WTC11 (cell line): ENCODE data around the gene JCHAIN. TPM values are rescaled to one million over a fixed set of nuclear protein-coding genes. Genes with fewer than 3 reads are reported as not detected.

Experiments used
- ATAC-seq: fragments of 200-7000 bp; cut with Tn5 transposase; 2 replicates; pipeline ENCODE4 v1.10.0; 2021; ENCODE audit warnings: mild to moderate bottlenecking, moderate library complexity
- CTCF ChIA-PET: fragments of 300-600 bp; sonication (Branson Sonifier 250); formaldehyde crosslinking; loops from one replicate; lab custom pipeline; 2021; ENCODE audit warnings: antibody characterized with exemption; lab: Charles Lee
- POLR2A ChIA-PET: fragments of 350-600 bp; sonication (Branson Sonifier 250); formaldehyde crosslinking; loops from one replicate; lab custom pipeline; 2021; ENCODE audit warnings: antibody characterized with exemption; lab: Charles Lee
- DNase-seq: peaks from one replicate; pipeline ENCODE4 v3.0.0; 2021; ENCODE audit warnings: low spot score
- H3K27ac Mint-ChIP-seq: 2 replicates; pipeline ENCODE4 v1.8.0; 2021; ENCODE audit warnings: mixed read lengths
- H3K27me3 Mint-ChIP-seq: 2 replicates; pipeline ENCODE4 v1.8.0; 2021; ENCODE audit warnings: low read depth, mild to moderate bottlenecking, moderate library complexity, mixed read lengths
- H3K36me3 Mint-ChIP-seq: 2 replicates; pipeline ENCODE4 v1.8.0; 2021; ENCODE audit warnings: mixed read lengths
- H3K4me1 Mint-ChIP-seq: 2 replicates; pipeline ENCODE4 v1.8.0; 2022; ENCODE audit warnings: mixed read lengths
- H3K4me3 Mint-ChIP-seq: 2 replicates; pipeline ENCODE4 v1.8.0; 2021; ENCODE audit warnings: mild to moderate bottlenecking, moderate library complexity, mixed read lengths
- H3K9me3 Mint-ChIP-seq: 2 replicates; pipeline ENCODE4 v1.8.0; 2021; ENCODE audit warnings: mixed read lengths
- ATF1 ChIP-seq: sonication (generic); formaldehyde crosslinking; IDR thresholded peaks from 2 replicates; pipeline ENCODE4 v1.8.1; 2023; ENCODE audit warnings: mild to moderate bottlenecking, moderate library complexity, missing genetic modification reagents
- GABPB1 ChIP-seq: sonication (generic); formaldehyde crosslinking; IDR thresholded peaks from 2 replicates; pipeline ENCODE4 v1.8.1; 2023; ENCODE audit warnings: mild to moderate bottlenecking, missing genetic modification reagents
- GRHL2 ChIP-seq: fragments of 250-450 bp; sonication (Bioruptor Pico); IDR thresholded peaks from 2 replicates; pipeline ENCODE4 v1.8.0; 2022; ENCODE audit warnings: mild to moderate bottlenecking, moderate library complexity; ENCODE audit not compliant: insufficient replicate concordance, severe bottlenecking
- GTF2I ChIP-seq: fragments of 250-450 bp; sonication (Bioruptor Pico); conservative IDR thresholded peaks from 2 replicates; pipeline ENCODE4 v1.4.0; 2021; ENCODE audit warnings: mild to moderate bottlenecking
- IRF2 ChIP-seq: sonication (generic); formaldehyde crosslinking; IDR thresholded peaks from 2 replicates; pipeline ENCODE4 v1.8.0; 2022; ENCODE audit warnings: low read depth, missing genetic modification reagents, borderline replicate concordance
- NFYB ChIP-seq: sonication (generic); formaldehyde crosslinking; conservative IDR thresholded peaks from 2 replicates; pipeline ENCODE4 v1.8.0; 2022; ENCODE audit warnings: low read depth, missing genetic modification reagents
- RELA ChIP-seq: sonication (generic); formaldehyde crosslinking; IDR thresholded peaks from 2 replicates; pipeline ENCODE4 v1.8.1; 2022; ENCODE audit warnings: missing genetic modification reagents, mild to moderate bottlenecking, borderline replicate concordance
- SOX15 ChIP-seq: fragments of 250-450 bp; sonication (Bioruptor Pico); IDR thresholded peaks from 2 replicates; pipeline ENCODE4 v1.9.0; 2021; ENCODE audit warnings: mild to moderate bottlenecking
- total RNA-seq: library from RNA; stranded (reverse); gene quantifications from 3 replicates; pipeline ENCODE4 v1.2.3, GENCODE V29; 2021
- TF ChIP-seq, protein P1 (sequence below): sonication (generic); formaldehyde crosslinking; IDR thresholded peaks from 2 replicates; pipeline ENCODE4 v1.8.1; 2022; ENCODE audit warnings: low read depth, missing genetic modification reagents, borderline replicate concordance
- TF ChIP-seq, protein P2 (sequence below): fragments of 250-450 bp; sonication (Bioruptor Pico); IDR thresholded peaks from 2 replicates; pipeline ENCODE4 v1.9.0; 2021; ENCODE audit warnings: mild to moderate bottlenecking
- TF ChIP-seq, protein P3 (sequence below): sonication (generic); formaldehyde crosslinking; IDR thresholded peaks from 2 replicates; pipeline ENCODE4 v1.8.0; 2022; ENCODE audit warnings: mild to moderate bottlenecking, missing genetic modification reagents
- TF ChIP-seq, protein P4 (sequence below): sonication (generic); formaldehyde crosslinking; IDR thresholded peaks from 2 replicates; pipeline ENCODE4 v1.8.0; 2023; ENCODE audit warnings: mild to moderate bottlenecking, missing genetic modification reagents
- TF ChIP-seq, protein P5 (sequence below): fragments of 200-600 bp; IDR thresholded peaks from 2 replicates; pipeline ENCODE4 v1.8.0; 2022; ENCODE audit warnings: antibody characterized with exemption
- TF ChIP-seq, protein P6 (sequence below): sonication (generic); formaldehyde crosslinking; IDR thresholded peaks from 2 replicates; pipeline ENCODE4 v1.8.1; 2022; ENCODE audit warnings: mild to moderate bottlenecking, missing genetic modification reagents, moderate library complexity, borderline replicate concordance
- TF ChIP-seq, protein P7 (sequence below): sonication (generic); formaldehyde crosslinking; IDR thresholded peaks from 2 replicates; pipeline ENCODE4 v1.8.0; 2023; ENCODE audit warnings: missing genetic modification reagents, mild to moderate bottlenecking, borderline replicate concordance
- TF ChIP-seq, protein P8 (sequence below): sonication (generic); formaldehyde crosslinking; IDR thresholded peaks from 2 replicates; pipeline ENCODE4 v1.8.1; 2023; ENCODE audit warnings: mild to moderate bottlenecking, missing genetic modification reagents

The JCHAIN gene
- total RNA-seq, 1 experiment from 2014 or later, result 0.68 TPM

DNA sequence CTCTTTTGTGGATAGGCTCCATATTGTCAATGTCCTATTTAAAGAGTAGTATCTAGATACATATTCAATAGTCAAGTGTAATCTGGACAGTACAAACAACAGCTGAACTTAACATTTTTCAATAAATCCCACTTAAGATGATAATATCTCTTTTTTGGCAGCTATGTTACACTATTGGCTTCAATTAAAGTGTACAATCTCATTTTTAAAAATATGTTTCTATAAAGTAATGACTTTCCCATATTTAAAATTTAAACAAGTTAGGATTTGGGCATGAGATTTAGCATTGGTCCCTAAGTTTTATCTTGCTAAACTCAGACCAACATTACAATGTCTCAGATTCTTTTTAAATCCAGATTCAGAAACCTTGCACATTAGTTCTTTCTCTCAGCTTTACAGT lies 7.9 kb upstream of the JCHAIN start:
- ChIA-PET CTCF (interaction anchor here (1.3 kb wide), 1 partner anchor 336 kb away, joined by 3 read pairs; no protein-coding TSS in a partner anchor), POLR2A (no interaction called here)
- Mint-ChIP-seq H3K4me3 (no peak overlapping the region), H3K9me3 (no peaks in the 10 kb centered on the region), H3K27me3 (peaks cover 5% of the 10 kb centered on the region; the same call in 1 of the 2 replicates), H3K27ac (no peak overlapping the region), H3K36me3 (no peaks in the 10 kb centered on the region), H3K4me1 (no peaks in the 10 kb centered on the region)
- TF ChIP-seq, protein P1, sequence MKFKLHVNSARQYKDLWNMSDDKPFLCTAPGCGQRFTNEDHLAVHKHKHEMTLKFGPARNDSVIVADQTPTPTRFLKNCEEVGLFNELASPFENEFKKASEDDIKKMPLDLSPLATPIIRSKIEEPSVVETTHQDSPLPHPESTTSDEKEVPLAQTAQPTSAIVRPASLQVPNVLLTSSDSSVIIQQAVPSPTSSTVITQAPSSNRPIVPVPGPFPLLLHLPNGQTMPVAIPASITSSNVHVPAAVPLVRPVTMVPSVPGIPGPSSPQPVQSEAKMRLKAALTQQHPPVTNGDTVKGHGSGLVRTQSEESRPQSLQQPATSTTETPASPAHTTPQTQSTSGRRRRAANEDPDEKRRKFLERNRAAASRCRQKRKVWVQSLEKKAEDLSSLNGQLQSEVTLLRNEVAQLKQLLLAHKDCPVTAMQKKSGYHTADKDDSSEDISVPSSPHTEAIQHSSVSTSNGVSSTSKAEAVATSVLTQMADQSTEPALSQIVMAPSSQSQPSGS (CRISPR knock-in tag), result no peak
- TF ChIP-seq, protein P2, sequence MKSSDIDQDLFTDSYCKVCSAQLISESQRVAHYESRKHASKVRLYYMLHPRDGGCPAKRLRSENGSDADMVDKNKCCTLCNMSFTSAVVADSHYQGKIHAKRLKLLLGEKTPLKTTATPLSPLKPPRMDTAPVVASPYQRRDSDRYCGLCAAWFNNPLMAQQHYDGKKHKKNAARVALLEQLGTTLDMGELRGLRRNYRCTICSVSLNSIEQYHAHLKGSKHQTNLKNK, result no peak
- TF ChIP-seq RELA (CRISPR knock-in tag) (no peak), GTF2I (no peak), IRF2 (CRISPR knock-in tag) (no peak), GABPB1 (CRISPR knock-in tag) (no peak), SOX15 (CRISPR knock-in tag) (no peak), NFYB (CRISPR knock-in tag) (no peak), GRHL2 (no peak), ATF1 (CRISPR knock-in tag) (no peak)
- TF ChIP-seq, protein P3, sequence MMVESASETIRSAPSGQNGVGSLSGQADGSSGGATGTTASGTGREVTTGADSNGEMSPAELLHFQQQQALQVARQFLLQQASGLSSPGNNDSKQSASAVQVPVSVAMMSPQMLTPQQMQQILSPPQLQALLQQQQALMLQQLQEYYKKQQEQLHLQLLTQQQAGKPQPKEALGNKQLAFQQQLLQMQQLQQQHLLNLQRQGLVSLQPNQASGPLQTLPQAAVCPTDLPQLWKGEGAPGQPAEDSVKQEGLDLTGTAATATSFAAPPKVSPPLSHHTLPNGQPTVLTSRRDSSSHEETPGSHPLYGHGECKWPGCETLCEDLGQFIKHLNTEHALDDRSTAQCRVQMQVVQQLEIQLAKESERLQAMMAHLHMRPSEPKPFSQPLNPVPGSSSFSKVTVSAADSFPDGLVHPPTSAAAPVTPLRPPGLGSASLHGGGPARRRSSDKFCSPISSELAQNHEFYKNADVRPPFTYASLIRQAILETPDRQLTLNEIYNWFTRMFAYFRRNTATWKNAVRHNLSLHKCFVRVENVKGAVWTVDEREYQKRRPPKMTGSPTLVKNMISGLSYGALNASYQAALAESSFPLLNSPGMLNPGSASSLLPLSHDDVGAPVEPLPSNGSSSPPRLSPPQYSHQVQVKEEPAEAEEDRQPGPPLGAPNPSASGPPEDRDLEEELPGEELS (CRISPR knock-in tag), result no peak
- TF ChIP-seq, protein P4, sequence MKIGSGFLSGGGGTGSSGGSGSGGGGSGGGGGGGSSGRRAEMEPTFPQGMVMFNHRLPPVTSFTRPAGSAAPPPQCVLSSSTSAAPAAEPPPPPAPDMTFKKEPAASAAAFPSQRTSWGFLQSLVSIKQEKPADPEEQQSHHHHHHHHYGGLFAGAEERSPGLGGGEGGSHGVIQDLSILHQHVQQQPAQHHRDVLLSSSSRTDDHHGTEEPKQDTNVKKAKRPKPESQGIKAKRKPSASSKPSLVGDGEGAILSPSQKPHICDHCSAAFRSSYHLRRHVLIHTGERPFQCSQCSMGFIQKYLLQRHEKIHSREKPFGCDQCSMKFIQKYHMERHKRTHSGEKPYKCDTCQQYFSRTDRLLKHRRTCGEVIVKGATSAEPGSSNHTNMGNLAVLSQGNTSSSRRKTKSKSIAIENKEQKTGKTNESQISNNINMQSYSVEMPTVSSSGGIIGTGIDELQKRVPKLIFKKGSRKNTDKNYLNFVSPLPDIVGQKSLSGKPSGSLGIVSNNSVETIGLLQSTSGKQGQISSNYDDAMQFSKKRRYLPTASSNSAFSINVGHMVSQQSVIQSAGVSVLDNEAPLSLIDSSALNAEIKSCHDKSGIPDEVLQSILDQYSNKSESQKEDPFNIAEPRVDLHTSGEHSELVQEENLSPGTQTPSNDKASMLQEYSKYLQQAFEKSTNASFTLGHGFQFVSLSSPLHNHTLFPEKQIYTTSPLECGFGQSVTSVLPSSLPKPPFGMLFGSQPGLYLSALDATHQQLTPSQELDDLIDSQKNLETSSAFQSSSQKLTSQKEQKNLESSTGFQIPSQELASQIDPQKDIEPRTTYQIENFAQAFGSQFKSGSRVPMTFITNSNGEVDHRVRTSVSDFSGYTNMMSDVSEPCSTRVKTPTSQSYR (CRISPR knock-in tag), result no peak
- TF ChIP-seq, protein P5, sequence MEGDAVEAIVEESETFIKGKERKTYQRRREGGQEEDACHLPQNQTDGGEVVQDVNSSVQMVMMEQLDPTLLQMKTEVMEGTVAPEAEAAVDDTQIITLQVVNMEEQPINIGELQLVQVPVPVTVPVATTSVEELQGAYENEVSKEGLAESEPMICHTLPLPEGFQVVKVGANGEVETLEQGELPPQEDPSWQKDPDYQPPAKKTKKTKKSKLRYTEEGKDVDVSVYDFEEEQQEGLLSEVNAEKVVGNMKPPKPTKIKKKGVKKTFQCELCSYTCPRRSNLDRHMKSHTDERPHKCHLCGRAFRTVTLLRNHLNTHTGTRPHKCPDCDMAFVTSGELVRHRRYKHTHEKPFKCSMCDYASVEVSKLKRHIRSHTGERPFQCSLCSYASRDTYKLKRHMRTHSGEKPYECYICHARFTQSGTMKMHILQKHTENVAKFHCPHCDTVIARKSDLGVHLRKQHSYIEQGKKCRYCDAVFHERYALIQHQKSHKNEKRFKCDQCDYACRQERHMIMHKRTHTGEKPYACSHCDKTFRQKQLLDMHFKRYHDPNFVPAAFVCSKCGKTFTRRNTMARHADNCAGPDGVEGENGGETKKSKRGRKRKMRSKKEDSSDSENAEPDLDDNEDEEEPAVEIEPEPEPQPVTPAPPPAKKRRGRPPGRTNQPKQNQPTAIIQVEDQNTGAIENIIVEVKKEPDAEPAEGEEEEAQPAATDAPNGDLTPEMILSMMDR, result no peak
- TF ChIP-seq, protein P6, sequence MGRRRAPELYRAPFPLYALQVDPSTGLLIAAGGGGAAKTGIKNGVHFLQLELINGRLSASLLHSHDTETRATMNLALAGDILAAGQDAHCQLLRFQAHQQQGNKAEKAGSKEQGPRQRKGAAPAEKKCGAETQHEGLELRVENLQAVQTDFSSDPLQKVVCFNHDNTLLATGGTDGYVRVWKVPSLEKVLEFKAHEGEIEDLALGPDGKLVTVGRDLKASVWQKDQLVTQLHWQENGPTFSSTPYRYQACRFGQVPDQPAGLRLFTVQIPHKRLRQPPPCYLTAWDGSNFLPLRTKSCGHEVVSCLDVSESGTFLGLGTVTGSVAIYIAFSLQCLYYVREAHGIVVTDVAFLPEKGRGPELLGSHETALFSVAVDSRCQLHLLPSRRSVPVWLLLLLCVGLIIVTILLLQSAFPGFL, result no peak
- TF ChIP-seq, protein P7, sequence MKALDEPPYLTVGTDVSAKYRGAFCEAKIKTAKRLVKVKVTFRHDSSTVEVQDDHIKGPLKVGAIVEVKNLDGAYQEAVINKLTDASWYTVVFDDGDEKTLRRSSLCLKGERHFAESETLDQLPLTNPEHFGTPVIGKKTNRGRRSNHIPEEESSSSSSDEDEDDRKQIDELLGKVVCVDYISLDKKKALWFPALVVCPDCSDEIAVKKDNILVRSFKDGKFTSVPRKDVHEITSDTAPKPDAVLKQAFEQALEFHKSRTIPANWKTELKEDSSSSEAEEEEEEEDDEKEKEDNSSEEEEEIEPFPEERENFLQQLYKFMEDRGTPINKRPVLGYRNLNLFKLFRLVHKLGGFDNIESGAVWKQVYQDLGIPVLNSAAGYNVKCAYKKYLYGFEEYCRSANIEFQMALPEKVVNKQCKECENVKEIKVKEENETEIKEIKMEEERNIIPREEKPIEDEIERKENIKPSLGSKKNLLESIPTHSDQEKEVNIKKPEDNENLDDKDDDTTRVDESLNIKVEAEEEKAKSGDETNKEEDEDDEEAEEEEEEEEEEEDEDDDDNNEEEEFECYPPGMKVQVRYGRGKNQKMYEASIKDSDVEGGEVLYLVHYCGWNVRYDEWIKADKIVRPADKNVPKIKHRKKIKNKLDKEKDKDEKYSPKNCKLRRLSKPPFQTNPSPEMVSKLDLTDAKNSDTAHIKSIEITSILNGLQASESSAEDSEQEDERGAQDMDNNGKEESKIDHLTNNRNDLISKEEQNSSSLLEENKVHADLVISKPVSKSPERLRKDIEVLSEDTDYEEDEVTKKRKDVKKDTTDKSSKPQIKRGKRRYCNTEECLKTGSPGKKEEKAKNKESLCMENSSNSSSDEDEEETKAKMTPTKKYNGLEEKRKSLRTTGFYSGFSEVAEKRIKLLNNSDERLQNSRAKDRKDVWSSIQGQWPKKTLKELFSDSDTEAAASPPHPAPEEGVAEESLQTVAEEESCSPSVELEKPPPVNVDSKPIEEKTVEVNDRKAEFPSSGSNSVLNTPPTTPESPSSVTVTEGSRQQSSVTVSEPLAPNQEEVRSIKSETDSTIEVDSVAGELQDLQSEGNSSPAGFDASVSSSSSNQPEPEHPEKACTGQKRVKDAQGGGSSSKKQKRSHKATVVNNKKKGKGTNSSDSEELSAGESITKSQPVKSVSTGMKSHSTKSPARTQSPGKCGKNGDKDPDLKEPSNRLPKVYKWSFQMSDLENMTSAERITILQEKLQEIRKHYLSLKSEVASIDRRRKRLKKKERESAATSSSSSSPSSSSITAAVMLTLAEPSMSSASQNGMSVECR (CRISPR knock-in tag), result no peak
- TF ChIP-seq, protein P8, sequence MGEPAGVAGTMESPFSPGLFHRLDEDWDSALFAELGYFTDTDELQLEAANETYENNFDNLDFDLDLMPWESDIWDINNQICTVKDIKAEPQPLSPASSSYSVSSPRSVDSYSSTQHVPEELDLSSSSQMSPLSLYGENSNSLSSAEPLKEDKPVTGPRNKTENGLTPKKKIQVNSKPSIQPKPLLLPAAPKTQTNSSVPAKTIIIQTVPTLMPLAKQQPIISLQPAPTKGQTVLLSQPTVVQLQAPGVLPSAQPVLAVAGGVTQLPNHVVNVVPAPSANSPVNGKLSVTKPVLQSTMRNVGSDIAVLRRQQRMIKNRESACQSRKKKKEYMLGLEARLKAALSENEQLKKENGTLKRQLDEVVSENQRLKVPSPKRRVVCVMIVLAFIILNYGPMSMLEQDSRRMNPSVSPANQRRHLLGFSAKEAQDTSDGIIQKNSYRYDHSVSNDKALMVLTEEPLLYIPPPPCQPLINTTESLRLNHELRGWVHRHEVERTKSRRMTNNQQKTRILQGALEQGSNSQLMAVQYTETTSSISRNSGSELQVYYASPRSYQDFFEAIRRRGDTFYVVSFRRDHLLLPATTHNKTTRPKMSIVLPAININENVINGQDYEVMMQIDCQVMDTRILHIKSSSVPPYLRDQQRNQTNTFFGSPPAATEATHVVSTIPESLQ (CRISPR knock-in tag), result no peak
- DNase-seq, result no peak
- ATAC-seq, result no peak
